ENCODE measurements around the gene RAPGEF5.

Gene RAPGEF5

GRCh38 chr7:22378199-22378980 lies 21.4 kb upstream of the RAPGEF5 start:
- no peak for DNase-seq

GRCh38 chr7:22377703-22378102 lies 20.7 kb upstream of the RAPGEF5 start:
- no peak for DNase-seq

GRCh38 chr7:22375359-22376048 lies 18.6 kb upstream of the RAPGEF5 start:
- DNase-seq, result no peak

- DNase-seq, result no peak
Measured at GRCh38 chr7:22373911-22374310, 17.0 kb upstream of the RAPGEF5 start.

GRCh38 chr7:22373388-22373787 lies 16.4 kb upstream of the RAPGEF5 start:
- no peak for DNase-seq

GRCh38 chr7:22372863-22373262 lies 15.9 kb upstream of the RAPGEF5 start:
- no peak for DNase-seq

GRCh38 chr7:22371878-22372277 lies 14.9 kb upstream of the RAPGEF5 start:
- no peak for DNase-seq

GRCh38 chr7:22364900-22365299 lies 7.9 kb upstream of the RAPGEF5 start:
- no peak for DNase-seq

- DNase-seq, result no peak
Measured at GRCh38 chr7:22363756-22364422, 6.9 kb upstream of the RAPGEF5 start.

- no peak for DNase-seq
Measured at GRCh38 chr7:22361795-22362194, 4.8 kb upstream of the RAPGEF5 start.

GRCh38 chr7:22361320-22361719 lies 4.4 kb upstream of the RAPGEF5 start:
- no peak for DNase-seq

- no peak for DNase-seq
Measured at GRCh38 chr7:22358820-22359697, 2.1 kb upstream of the RAPGEF5 start.

GRCh38 chr7:22357311-22358175 lies 589 bp upstream of the RAPGEF5 start:
- no peak for DNase-seq

GRCh38 chr7:22356010-22356691 lies 803 bp downstream of the RAPGEF5 start:
- no peak for DNase-seq

GRCh38 chr7:22355620-22356009 lies 1.3 kb downstream of the RAPGEF5 start:
- DNase-seq, result no peak

- DNase-seq, result no peak
Measured at GRCh38 chr7:22354462-22354861, 2.5 kb downstream of the RAPGEF5 start.

- no peak for DNase-seq
Measured at GRCh38 chr7:22352887-22353286, 4.1 kb downstream of the RAPGEF5 start.

GRCh38 chr7:22351878-22352277 lies 5.1 kb downstream of the RAPGEF5 start:
- no peak for DNase-seq

GRCh38 chr7:22351329-22351692 lies 5.6 kb downstream of the RAPGEF5 start:
- DNase-seq, result no peak

GRCh38 chr7:22350466-22351328 lies 6.3 kb downstream of the RAPGEF5 start:
- DNase-seq, result no peak
